GM19239 (cell line): ENCODE results near the gene SEMA5A.

Experiments used
- DNase-seq: peaks from one replicate; pipeline ENCODE4 v3.0.0; 2011; ENCODE audit warnings: low spot score; ENCODE audit not compliant: insufficient read length
- FAIRE-seq: peaks from 2 replicates; lab custom pipeline; 2011; peaks lifted over from hg19 to GRCh38; lab: Jason Lieb, UNC

SEMA5A gene

GRCh38 chr5:9545992-9546851 is at the start of gene SEMA5A:
Gene SEMA5A, minus strand, starts transcription at chr5:9546075. Its CDS starts 166,129 bp downstream, at chr5:9379946.
- FAIRE-seq (no peak), DNase-seq (no peak)

- no peak for DNase-seq
- FAIRE-seq: no peak
Measured at GRCh38 chr5:9594913-9595312, 49.0 kb upstream of the SEMA5A start.

GRCh38 chr5:9589049-9589835 is 43.4 kb upstream of the SEMA5A start:
- FAIRE-seq: no peak
- no peak for DNase-seq

GRCh38 chr5:9588254-9588653 is 42.4 kb upstream of the SEMA5A start:
- DNase-seq (no peak), FAIRE-seq (no peak)

DNA sequence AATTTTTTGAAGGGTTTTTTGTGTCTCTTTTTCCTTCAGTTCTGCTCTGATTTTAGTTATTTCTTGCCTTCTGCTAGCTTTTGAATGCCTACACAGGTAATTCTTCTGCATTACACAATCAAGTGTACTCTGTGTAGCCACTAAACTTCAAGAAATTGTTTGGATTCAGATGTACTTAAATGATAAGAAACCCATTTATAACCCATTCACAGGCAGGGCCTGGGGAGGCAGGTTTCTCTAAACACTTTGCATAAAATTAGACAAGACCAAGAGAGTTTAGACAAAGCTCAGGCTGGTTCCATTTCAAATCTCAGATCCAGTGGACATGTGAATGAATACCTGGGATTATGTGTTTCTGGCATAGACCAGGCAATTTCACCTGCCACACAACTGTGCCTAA is 41.3 kb upstream of the SEMA5A start:
- FAIRE-seq: no peak
- DNase-seq: no peak

- no peak for DNase-seq
- no peak for FAIRE-seq
Measured at GRCh38 chr5:9582406-9582805, 36.5 kb upstream of the SEMA5A start.

DNA sequence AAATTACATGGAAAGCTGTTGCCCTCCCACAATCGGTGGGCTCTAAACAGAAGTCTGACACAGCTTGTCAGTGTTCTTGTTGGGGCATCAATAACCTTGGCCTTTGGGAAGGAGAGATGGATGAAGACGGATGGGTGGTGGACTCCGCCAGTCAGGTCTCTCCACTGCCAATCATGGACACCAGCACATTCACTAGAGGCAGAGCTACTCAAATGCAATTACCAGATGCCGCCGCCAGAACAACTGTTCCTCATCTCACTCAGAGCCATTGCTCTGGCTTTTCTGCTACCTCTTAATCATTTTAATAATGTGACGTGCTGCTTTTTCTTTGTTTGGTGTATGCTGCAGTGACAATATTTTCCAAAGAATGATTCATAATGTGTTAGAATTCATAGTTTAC is 27.9 kb upstream of the SEMA5A start:
- no peak for FAIRE-seq
- no peak for DNase-seq

DNA sequence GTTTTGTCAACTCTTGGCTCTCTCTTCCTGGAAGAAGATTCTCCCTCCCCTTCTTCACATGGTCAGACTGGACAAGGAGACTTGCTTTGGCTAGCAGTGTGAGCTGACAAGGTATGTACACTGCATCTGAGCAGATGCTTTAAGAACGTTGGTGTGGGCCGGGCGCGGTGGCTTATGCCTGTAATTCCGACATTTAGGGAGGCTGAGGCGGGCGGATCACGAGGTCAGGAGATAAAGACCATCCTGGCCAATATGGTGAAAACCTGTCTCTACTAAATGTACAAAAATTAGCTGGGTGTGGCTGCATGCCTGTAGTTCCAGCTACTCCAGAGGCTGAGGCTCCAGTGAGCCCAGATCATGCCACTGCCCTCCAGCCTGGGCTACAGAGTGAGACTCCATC is 26.4 kb upstream of the SEMA5A start:
- no peak for DNase-seq

GRCh38 chr5:9570876-9571275 is 25.0 kb upstream of the SEMA5A start:
- DNase-seq (no peak), FAIRE-seq (no peak)

More for the DNA sequence above, 26.4 kb upstream of the SEMA5A start:
- no peak for FAIRE-seq

DNA sequence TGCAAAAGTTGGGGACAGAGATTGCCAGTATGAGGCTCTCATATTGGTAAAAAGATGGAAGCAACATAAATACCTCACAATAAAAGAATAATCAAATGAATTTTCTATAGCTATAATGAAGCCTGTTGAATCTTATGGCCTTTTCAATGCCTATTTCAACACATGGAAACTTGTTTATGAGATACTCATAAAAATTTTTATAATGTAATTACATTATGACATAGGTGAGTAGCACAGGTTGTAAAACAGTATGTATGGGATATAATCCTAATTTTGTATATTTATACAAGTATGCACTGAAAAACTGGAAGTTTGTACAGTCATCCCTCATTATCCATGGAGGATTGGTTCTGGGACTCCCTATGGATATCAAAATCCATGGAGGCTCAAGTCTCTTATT is 21.2 kb upstream of the SEMA5A start:
- FAIRE-seq: no peak

DNA sequence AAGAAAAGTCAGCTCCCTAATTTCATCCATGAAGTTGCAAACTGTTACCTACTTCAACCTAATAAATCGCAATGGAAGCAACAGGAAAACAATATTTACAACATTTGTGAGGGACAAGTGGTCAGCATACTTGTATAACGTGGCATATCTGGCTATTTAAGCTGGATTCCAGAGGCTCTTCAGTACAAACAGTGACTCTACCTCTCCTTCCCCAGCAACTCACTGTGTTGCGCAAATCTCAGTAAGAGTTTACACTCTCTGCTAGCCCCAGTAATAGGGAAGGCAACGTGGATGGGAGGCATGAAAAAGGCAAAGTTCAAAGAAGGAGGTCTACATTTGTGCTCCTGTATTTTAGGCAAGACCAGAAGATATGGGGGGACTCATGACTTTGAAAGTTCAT is 18.9 kb upstream of the SEMA5A start:
- no peak for FAIRE-seq
- no peak for DNase-seq

More for the DNA sequence above, 21.2 kb upstream of the SEMA5A start:
- no peak for DNase-seq

DNA sequence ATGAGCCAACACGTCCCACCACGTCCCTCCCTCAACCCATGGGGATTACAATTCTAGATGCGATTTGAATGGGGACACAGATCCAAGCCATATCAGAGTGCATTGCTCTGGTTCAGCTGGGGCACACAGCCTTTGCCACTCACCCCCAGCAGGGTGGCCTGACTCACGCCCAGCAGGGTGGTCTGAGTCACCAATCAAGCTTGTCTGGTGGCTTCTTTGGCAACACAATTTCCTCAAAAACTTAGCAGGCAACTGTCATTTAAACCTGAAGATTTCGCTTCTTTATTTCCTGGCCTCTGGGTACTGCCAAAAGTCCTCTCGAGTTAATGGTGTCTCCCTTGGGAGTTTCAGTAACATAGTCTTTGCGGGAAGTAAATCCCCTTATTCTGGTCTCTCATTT is 16.3 kb upstream of the SEMA5A start:
- FAIRE-seq (no peak), DNase-seq (no peak)

DNA sequence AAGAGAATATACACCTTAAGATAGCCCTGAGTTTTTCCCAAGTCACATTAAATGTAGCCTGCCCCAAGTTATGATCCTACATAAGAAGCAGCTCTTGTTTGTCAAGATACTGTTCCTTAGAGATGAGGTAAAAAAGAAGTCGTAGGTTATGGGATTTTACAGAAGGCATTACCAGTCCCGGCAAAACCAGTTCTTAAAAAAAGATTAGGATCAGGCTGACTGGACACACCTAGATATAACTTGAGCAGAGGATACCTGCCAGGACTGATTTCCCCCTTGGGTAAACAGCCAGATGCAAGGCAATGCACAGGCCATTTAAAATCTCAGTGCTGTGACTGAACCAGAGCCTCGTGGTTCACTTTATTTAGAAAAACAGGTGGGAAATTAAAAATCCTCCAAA is 14.1 kb upstream of the SEMA5A start:
- DNase-seq (no peak), FAIRE-seq (no peak)

- FAIRE-seq (no peak), DNase-seq (no peak)
Measured at GRCh38 chr5:9558319-9558965, 12.6 kb upstream of the SEMA5A start.

DNA sequence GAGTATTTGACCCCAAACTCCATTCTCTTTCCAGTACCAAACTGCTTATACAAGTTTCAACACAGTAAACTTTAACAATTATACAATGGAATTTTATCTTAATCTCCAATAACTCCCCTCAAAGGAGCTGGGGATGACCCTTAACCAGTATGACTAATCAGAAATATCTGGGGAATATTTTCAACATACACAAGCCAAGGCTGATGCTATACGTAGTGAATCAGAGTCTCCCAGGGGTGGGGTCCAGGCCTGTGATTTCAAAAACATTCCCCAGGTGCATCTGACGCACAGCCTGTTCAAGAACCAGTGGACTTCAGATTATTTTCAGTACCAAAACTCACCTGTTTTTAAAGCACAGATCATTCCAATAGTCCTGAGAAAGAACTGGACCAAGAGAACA is 11.8 kb upstream of the SEMA5A start:
- no peak for DNase-seq
- FAIRE-seq: no peak

DNA sequence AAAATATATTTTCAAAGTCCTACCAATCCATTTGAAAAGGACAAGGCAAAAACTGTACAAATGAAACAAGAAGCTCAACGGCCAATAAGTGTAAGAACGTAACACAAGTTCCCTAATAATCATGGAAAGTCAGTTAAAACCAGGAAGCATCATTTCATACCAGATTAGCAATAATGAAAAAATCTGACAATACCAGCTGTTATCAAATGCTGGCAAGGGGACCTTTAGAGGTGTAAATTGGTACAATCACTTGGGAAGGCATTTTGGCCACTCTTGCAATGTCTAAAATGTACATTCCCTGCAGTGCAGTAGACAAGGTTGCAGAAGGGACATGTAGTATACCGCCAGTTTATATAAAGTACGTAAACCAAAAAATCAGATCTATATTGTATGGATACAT is 10.1 kb upstream of the SEMA5A start:
- no peak for DNase-seq
- no peak for FAIRE-seq

- FAIRE-seq: no peak
- DNase-seq: no peak
Measured at GRCh38 chr5:9554122-9554521, 8.2 kb upstream of the SEMA5A start.

GRCh38 chr5:9553561-9553960 is 7.7 kb upstream of the SEMA5A start:
- no peak for DNase-seq
- FAIRE-seq: no peak

GRCh38 chr5:9551567-9552537 is 6.0 kb upstream of the SEMA5A start:
- no peak for DNase-seq
- no peak for FAIRE-seq

DNA sequence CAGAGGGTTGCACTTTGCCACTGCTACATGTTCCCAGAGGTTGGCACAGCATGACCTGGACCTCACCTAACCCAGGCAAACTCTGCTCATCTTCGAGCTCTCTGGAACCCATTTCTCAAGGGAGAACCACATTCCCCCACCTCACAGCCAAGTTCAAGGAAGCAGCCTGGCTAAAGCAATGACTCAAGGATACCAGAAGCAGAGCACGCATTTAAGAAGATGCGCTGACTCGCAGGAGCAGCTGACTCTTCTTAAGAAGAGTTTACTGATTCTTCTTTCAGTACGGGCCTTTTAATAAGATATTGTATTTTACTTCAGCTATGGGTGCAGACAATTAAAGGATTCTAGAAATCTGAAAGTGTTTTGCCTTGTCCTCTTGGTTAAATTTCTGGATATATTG is 4.1 kb upstream of the SEMA5A start:
- no peak for DNase-seq
- FAIRE-seq: no peak
